ENCODE data around the gene PLXNA1.

PLXNA1 gene

DNA sequence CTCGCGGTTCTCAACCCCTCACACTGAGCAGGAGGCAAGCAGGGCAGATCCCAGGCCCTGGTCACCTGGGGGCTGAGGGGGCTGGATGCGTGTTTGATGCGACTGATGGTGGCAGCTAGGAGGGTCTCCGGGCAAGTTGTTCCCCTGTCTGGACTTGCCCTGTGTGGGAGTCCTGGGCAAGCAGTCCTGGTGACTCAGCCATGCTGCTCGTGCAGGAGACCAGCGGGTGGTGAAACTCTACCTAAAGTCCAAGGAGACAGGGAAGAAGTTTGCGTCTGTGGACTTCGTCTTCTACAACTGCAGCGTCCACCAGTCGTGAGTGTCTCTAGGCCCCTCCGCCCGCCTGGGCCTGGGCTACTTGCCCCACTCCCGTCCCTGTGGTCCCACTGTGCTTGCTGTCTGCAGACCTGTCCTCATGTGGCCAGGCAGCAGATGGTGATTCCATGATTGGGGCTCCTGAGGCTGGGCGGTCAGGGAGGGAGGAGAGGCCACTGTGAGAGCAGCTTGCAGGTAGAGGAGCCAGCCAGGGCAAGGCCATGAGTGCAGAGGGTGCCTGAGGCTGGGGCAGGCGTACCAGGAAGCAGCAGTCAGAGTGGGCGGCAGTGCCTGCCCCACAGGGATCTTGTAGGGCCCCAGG, 23.1 kb downstream of the PLXNA1 start:
- WGBS (ENCODE audit: insufficient coverage): 97% methylated on average over 15 of the region's 17 CpGs
- ChIA-PET POLR2A (no interaction called here), CTCF (interaction anchor here (0.6 kb wide), 1 partner anchor 50 kb away, joined by 3 read pairs; no protein-coding TSS in a partner anchor)
- Histone ChIP-seq H3K27ac (ENCODE audit: insufficient read depth in 1 of 2, low read depth in 1 of 2, low read length in 2 of 2, poor library complexity in 1 of 2, severe bottlenecking in 2 of 2) (no peak overlapping the region), H3K4me1 (ENCODE audit: control extremely low read depth in 1 of 4, control insufficient read depth in 4 of 4, insufficient read depth in 4 of 4, low read length in 3 of 4) (no peaks in the 10 kb centered on the region), H3K4me3 (ENCODE audit: control insufficient read depth in 1 of 7, extremely low read depth in 1 of 7, insufficient read depth in 4 of 7, low read depth in 2 of 7, low read length in 6 of 7) (no peak overlapping the region), H3K9me3 (ENCODE audit: control extremely low read depth in 1 of 5, control insufficient read depth in 4 of 5, insufficient read depth in 2 of 5, low read depth in 1 of 5, low read length in 4 of 5) (no peaks in the 10 kb centered on the region), H3K36me3 (ENCODE audit: control insufficient read depth in 4 of 4, insufficient read depth in 4 of 4, low read length in 3 of 4) (no peaks in the 10 kb centered on the region), H3K27me3 (replicated peaks in 2 of 5; ENCODE audit: control insufficient read depth in 4 of 5, insufficient read depth in 5 of 5, low read length in 4 of 5) (no peaks in the 10 kb centered on the region)
- no peak for DNase-seq

DNA sequence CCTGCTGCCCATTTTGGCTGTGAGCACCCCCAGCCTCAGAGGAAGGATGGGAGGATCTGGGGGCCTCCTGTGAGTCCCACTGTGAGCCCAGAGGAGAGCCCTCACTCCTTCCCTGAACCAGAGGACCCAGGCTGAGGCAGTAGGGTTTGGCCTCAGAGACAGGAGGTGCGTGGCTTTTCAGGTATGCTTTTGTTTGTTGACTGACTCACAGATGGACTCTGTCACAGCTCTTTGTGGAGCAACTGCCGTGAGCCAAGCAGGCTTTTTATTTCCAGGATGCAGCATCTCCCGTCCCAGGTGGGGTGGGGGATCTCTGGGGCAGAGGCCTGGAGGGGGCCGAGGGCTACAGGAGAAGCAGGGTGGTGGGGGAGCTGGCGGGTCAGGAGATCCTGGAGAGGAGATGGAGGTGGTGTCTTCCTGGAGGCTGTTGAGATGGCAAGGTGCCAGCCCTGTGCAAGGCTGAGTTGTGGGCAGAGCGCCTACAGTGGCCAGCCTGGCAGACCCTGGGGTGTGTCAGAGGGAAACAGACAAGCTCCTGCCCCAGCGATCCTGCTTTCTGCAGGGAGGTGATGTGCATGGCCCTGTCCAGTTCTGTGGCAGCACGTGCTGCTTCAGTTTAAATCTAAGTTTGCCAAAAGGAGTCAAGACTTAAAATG, 24.0 kb downstream of the PLXNA1 start:
- H3K4me3 ChIP-seq (ENCODE audit: control insufficient read depth in 1 of 7, extremely low read depth in 1 of 7, insufficient read depth in 4 of 7, low read depth in 2 of 7, low read length in 6 of 7): no peak overlapping the region
- H3K9me3 ChIP-seq (ENCODE audit: control extremely low read depth in 1 of 5, control insufficient read depth in 4 of 5, insufficient read depth in 2 of 5, low read depth in 1 of 5, low read length in 4 of 5): no peaks in the 10 kb centered on the region
- H3K27ac ChIP-seq (ENCODE audit: insufficient read depth in 1 of 2, low read depth in 1 of 2, low read length in 2 of 2, poor library complexity in 1 of 2, severe bottlenecking in 2 of 2): no peak overlapping the region
- H3K27me3 ChIP-seq (replicated peaks in 2 of 5; ENCODE audit: control insufficient read depth in 4 of 5, insufficient read depth in 5 of 5, low read length in 4 of 5): no peaks in the 10 kb centered on the region
- whole genome bisulfite sequencing (ENCODE audit: insufficient coverage): 76% methylated on average over 4 of the region's 8 CpGs
- POLR2A ChIA-PET: no interaction called here
- no peak for DNase-seq
- H3K36me3 ChIP-seq (ENCODE audit: control insufficient read depth in 4 of 4, insufficient read depth in 4 of 4, low read length in 3 of 4): no peaks in the 10 kb centered on the region
- no peaks in the 10 kb centered on the region for H3K4me1 ChIP-seq (ENCODE audit: control extremely low read depth in 1 of 4, control insufficient read depth in 4 of 4, insufficient read depth in 4 of 4, low read length in 3 of 4)
- CTCF ChIA-PET: no interaction called here

DNA sequence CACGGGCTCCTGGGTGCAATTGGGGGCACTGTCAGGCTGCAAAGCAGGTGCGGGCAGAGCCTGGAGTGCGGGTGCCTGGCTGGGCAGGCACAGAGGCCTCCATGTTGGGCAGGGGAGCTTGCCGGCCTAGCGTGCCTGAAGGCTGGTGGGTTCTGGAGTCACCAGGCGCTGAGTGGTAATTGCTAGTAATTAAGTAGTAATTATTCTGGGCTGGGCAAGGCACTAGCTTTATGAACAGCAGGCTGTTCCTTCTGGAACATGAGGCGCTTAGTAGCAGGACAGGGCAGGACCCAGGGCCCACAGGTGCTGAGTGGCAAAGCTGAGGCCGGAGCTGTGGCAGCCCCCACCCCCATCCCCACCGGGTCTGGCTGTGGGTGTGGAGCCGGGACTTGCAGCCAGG, 25.3 kb downstream of the PLXNA1 start:
- Histone ChIP-seq H3K4me1 (ENCODE audit: control extremely low read depth in 1 of 4, control insufficient read depth in 4 of 4, insufficient read depth in 4 of 4, low read length in 3 of 4) (peaks cover 0 to under 1% (median under 1%) of the 10 kb centered on the region in 4 experiments), H3K27ac (ENCODE audit: insufficient read depth in 1 of 2, low read depth in 1 of 2, low read length in 2 of 2, poor library complexity in 1 of 2, severe bottlenecking in 2 of 2) (no peak overlapping the region), H3K36me3 (ENCODE audit: control insufficient read depth in 4 of 4, insufficient read depth in 4 of 4, low read length in 3 of 4) (no peaks in the 10 kb centered on the region), H3K4me3 (ENCODE audit: control insufficient read depth in 1 of 7, extremely low read depth in 1 of 7, insufficient read depth in 4 of 7, low read depth in 2 of 7, low read length in 6 of 7) (no peak overlapping the region), H3K27me3 (replicated peaks in 2 of 5; ENCODE audit: control insufficient read depth in 4 of 5, insufficient read depth in 5 of 5, low read length in 4 of 5) (no peaks in the 10 kb centered on the region), H3K9me3 (ENCODE audit: control extremely low read depth in 1 of 5, control insufficient read depth in 4 of 5, insufficient read depth in 2 of 5, low read depth in 1 of 5, low read length in 4 of 5) (no peaks in the 10 kb centered on the region)
- 97% methylated on average over 8 of the region's 10 CpGs for whole genome bisulfite sequencing (ENCODE audit: insufficient coverage)
- CTCF ChIA-PET: no interaction called here
- DNase-seq: no peak
- POLR2A ChIA-PET: no interaction called here

DNA sequence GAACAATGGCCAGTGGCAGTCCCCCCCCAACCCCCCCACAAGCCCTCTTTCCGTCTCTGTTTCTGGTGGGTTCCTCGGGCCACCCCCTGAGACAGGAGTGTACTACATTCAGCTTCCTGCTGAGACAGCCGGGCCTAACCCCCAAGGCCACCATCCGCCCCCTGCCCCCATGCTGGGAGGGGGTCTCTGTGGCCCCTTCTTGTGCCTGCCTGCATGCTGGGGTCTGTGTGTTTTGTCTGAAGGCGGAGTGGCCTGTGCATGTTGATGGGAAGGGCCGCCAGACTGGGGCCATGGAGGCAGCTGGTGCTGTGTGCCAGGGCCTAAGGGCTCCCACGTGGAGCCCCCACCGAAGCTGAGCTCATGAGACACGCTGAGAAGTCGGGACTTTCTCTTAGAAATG, 26.6 kb downstream of the PLXNA1 start:
- Histone ChIP-seq H3K4me1 (ENCODE audit: control extremely low read depth in 1 of 4, control insufficient read depth in 4 of 4, insufficient read depth in 4 of 4, low read length in 3 of 4) (peaks cover 0 to 10% (median 8%) of the 10 kb centered on the region in 4 experiments), H3K9me3 (ENCODE audit: control extremely low read depth in 1 of 5, control insufficient read depth in 4 of 5, insufficient read depth in 2 of 5, low read depth in 1 of 5, low read length in 4 of 5) (no peaks in the 10 kb centered on the region), H3K36me3 (ENCODE audit: control insufficient read depth in 4 of 4, insufficient read depth in 4 of 4, low read length in 3 of 4) (no peaks in the 10 kb centered on the region), H3K27ac (ENCODE audit: insufficient read depth in 1 of 2, low read depth in 1 of 2, low read length in 2 of 2, poor library complexity in 1 of 2, severe bottlenecking in 2 of 2) (no peak overlapping the region), H3K27me3 (replicated peaks in 2 of 5; ENCODE audit: control insufficient read depth in 4 of 5, insufficient read depth in 5 of 5, low read length in 4 of 5) (no peaks in the 10 kb centered on the region), H3K4me3 (ENCODE audit: control insufficient read depth in 1 of 7, extremely low read depth in 1 of 7, insufficient read depth in 4 of 7, low read depth in 2 of 7, low read length in 6 of 7) (no peak overlapping the region)
- ChIA-PET POLR2A (interaction anchor here (0.6 kb wide), 1 partner anchor 278 kb away, joined by 7 read pairs; no protein-coding TSS in a partner anchor), CTCF (interaction anchor here (0.8 kb wide), 1 partner anchor 269 kb away, joined by 3 read pairs; no protein-coding TSS in a partner anchor)
- WGBS (ENCODE audit: insufficient coverage): 96% methylated on average over 6 of the region's 10 CpGs
- DNase-seq: no peak

DNA sequence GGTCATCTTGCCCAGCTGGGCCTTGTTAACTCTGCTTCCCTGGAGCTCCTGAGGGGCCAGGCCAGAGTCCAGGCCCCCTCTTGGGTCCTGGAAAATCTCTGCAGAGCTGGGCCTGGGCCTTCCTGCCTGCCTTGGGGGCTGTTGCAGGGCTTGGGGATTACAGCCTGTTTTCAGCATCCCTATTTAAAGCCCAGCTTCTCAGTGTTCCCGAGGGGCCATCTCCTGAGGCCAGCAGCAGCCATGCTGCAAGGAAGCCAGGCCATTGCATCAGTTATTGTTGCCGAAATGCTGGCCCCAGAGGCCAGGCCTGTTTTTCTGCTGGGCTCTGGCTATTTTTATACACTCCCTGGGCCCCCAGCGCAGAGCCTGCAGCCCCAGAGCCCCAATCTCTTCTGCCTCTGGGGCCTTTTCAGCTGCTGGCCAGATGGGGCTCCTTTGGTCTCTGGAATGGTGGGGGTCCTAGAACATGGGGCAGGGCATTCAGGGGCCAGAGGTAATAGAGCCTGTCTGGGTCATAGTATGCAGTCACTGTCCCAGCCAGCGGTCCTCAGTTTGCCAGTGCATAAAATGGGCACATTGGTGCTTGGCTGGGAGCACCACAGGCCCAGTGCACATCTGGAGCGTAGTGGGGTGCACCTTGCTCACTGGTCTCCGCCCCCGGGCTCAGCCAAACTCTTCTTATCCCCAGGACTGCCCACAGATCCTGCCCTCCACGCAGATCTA, 28.5 kb downstream of the PLXNA1 start:
- WGBS (ENCODE audit: insufficient coverage): 94% methylated on average over 6 of the region's 8 CpGs
- ChIA-PET CTCF (no interaction called here), POLR2A (no interaction called here)
- H3K36me3 ChIP-seq (ENCODE audit: control insufficient read depth in 4 of 4, insufficient read depth in 4 of 4, low read length in 3 of 4): no peaks in the 10 kb centered on the region
- DNase-seq: no peak
- H3K4me3 ChIP-seq (ENCODE audit: control insufficient read depth in 1 of 7, extremely low read depth in 1 of 7, insufficient read depth in 4 of 7, low read depth in 2 of 7, low read length in 6 of 7): no peak overlapping the region
- peaks cover 0 to 11% (median 9%) of the 10 kb centered on the region in 4 experiments for H3K4me1 ChIP-seq (ENCODE audit: control extremely low read depth in 1 of 4, control insufficient read depth in 4 of 4, insufficient read depth in 4 of 4, low read length in 3 of 4)
- H3K27me3 ChIP-seq (replicated peaks in 2 of 5; ENCODE audit: control insufficient read depth in 4 of 5, insufficient read depth in 5 of 5, low read length in 4 of 5): no peaks in the 10 kb centered on the region
- H3K9me3 ChIP-seq (ENCODE audit: control extremely low read depth in 1 of 5, control insufficient read depth in 4 of 5, insufficient read depth in 2 of 5, low read depth in 1 of 5, low read length in 4 of 5): no peaks in the 10 kb centered on the region
- H3K27ac ChIP-seq (ENCODE audit: insufficient read depth in 1 of 2, low read depth in 1 of 2, low read length in 2 of 2, poor library complexity in 1 of 2, severe bottlenecking in 2 of 2): no peak overlapping the region

DNA sequence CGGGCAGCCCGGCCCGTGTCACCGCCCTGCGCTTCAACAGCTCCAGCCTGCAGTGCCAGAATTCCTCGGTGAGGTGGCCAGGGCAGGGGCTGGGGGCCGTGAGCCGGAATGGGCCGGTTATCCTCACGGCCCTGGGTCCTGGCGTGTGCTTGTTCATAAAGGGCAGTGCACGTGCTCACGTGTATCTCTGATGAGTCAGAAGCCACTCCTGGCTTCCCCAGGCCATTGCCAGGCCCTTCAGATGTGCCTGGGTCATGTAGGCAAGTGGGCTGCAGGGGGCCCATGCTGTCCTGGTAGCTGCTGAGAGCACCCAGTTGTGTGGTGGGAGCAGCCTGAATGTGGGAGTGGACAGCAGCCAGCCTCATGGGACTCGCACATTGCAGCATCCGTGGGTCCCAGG, 29.2 kb downstream of the PLXNA1 start:
- Histone ChIP-seq H3K4me3 (ENCODE audit: control insufficient read depth in 1 of 7, extremely low read depth in 1 of 7, insufficient read depth in 4 of 7, low read depth in 2 of 7, low read length in 6 of 7) (no peak overlapping the region), H3K4me1 (ENCODE audit: control extremely low read depth in 1 of 4, control insufficient read depth in 4 of 4, insufficient read depth in 4 of 4, low read length in 3 of 4) (peaks cover 0 to 11% (median 9%) of the 10 kb centered on the region in 4 experiments), H3K9me3 (ENCODE audit: control extremely low read depth in 1 of 5, control insufficient read depth in 4 of 5, insufficient read depth in 2 of 5, low read depth in 1 of 5, low read length in 4 of 5) (no peaks in the 10 kb centered on the region), H3K27me3 (replicated peaks in 2 of 5; ENCODE audit: control insufficient read depth in 4 of 5, insufficient read depth in 5 of 5, low read length in 4 of 5) (no peaks in the 10 kb centered on the region), H3K27ac (ENCODE audit: insufficient read depth in 1 of 2, low read depth in 1 of 2, low read length in 2 of 2, poor library complexity in 1 of 2, severe bottlenecking in 2 of 2) (no peak overlapping the region), H3K36me3 (ENCODE audit: control insufficient read depth in 4 of 4, insufficient read depth in 4 of 4, low read length in 3 of 4) (no peaks in the 10 kb centered on the region)
- POLR2A ChIA-PET: no interaction called here
- CTCF ChIA-PET: no interaction called here
- WGBS (ENCODE audit: insufficient coverage): 96% methylated on average over 13 of the region's 15 CpGs
- no peak for DNase-seq

DNA sequence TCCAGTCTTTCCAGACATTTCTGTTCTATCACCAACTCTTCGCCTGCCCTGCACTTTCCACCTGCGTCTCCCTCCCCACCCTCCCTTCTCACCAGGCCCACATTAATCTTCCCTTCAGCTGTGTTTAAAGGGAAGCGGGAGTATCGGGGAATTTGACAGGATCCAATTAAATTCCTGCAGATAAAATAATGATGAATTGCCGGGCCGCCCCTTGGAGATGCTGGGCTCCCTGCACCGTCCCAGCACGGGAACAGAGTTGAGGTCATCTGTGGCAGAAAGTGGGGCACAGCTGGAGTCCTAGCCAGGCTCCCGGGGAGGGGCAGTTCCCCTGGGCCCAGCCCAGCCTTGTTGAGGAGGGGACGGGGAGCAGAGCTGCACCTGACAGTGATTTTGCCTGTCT, 30.3 kb downstream of the PLXNA1 start:
- H3K4me1 ChIP-seq (ENCODE audit: control extremely low read depth in 1 of 4, control insufficient read depth in 4 of 4, insufficient read depth in 4 of 4, low read length in 3 of 4): peaks cover 0 to 11% (median 9%) of the 10 kb centered on the region in 4 experiments
- no peak overlapping the region for H3K27ac ChIP-seq (ENCODE audit: insufficient read depth in 1 of 2, low read depth in 1 of 2, low read length in 2 of 2, poor library complexity in 1 of 2, severe bottlenecking in 2 of 2)
- H3K27me3 ChIP-seq (replicated peaks in 2 of 5; ENCODE audit: control insufficient read depth in 4 of 5, insufficient read depth in 5 of 5, low read length in 4 of 5): no peaks in the 10 kb centered on the region
- ChIA-PET POLR2A (no interaction called here), CTCF (no interaction called here)
- no peak overlapping the region for H3K4me3 ChIP-seq (ENCODE audit: control insufficient read depth in 1 of 7, extremely low read depth in 1 of 7, insufficient read depth in 4 of 7, low read depth in 2 of 7, low read length in 6 of 7)
- 94% methylated on average over 6 of the region's 10 CpGs for WGBS (ENCODE audit: insufficient coverage)
- H3K36me3 ChIP-seq (ENCODE audit: control insufficient read depth in 4 of 4, insufficient read depth in 4 of 4, low read length in 3 of 4): no peaks in the 10 kb centered on the region
- DNase-seq: no peak
- H3K9me3 ChIP-seq (ENCODE audit: control extremely low read depth in 1 of 5, control insufficient read depth in 4 of 5, insufficient read depth in 2 of 5, low read depth in 1 of 5, low read length in 4 of 5): no peaks in the 10 kb centered on the region
